ENCODE measurements around the gene BFSP2.

The BFSP2 gene

GRCh38 chr3:133379926-133380325 is 19.9 kb upstream of the BFSP2 start:
- H3K4me1 Mint-ChIP-seq, result peaks cover 23% of the 10 kb centered on the region
- H3K27me3 Mint-ChIP-seq (ENCODE audit: low read depth, poor library complexity), result no peaks in the 10 kb centered on the region
- no peaks in the 10 kb centered on the region for H3K36me3 Mint-ChIP-seq (ENCODE audit: low read depth)
- no peak overlapping the region for H3K27ac Mint-ChIP-seq
- no peak overlapping the region for H3K4me3 Mint-ChIP-seq
- H3K9me3 Mint-ChIP-seq, result no peaks in the 10 kb centered on the region
- DNase-seq, result no peak
- no peak for TF ChIP-seq CTCF (IDR thresholded peaks at IDR 0.05)

- DNase-seq, result no peak
- no peak for TF ChIP-seq CTCF (IDR thresholded peaks at IDR 0.05)
- Mint-ChIP-seq H3K36me3 (ENCODE audit: low read depth) (no peaks in the 10 kb centered on the region), H3K27ac (no peak overlapping the region), H3K4me3 (no peak overlapping the region), H3K4me1 (peaks cover 23% of the 10 kb centered on the region), H3K27me3 (ENCODE audit: low read depth, poor library complexity) (no peaks in the 10 kb centered on the region), H3K9me3 (no peaks in the 10 kb centered on the region)
These were observed 19.2 kb upstream of the BFSP2 start for GRCh38 chr3:133380481-133381225.

DNA sequence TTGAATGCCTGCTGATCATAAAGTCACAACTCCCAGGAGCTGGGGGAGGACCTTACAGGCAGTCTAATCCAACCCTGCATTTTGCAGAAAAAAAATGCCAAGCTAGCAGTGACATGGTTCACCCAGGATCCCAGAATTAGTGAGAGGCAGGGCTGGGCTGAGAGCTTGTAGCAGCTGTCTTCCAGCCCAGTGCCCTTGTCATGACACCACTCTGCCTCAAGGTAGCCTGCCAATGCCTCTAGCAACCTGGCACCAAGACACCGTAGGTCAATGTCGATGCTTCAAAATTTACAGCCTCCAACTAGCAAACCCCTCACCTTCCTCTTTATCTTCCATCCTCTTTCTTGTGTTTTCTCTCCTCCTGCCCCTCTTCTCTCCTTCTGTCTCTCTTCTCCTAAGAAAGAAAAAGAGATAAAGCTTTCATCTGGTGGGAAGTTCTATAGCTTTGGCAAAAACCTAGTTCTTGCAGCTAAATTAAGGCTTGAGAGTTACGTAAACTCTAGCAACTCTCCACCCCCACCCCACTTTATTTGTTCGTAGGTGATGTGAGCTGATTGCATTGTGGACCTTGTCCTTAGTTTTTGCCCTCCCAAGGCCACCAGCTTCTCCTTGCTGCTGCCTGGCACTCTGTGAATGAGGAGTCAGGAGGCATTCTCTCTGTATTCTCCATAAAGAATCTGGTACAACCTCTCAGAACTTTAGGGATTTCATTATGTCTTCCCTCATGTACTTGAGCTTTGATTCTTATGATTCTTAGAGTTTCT is 18.3 kb upstream of the BFSP2 start:
- no peak overlapping the region for H3K27ac Mint-ChIP-seq
- no peak for TF ChIP-seq CTCF (IDR thresholded peaks at IDR 0.05)
- no peaks in the 10 kb centered on the region for H3K9me3 Mint-ChIP-seq
- DNase-seq, result no peak
- H3K27me3 Mint-ChIP-seq (ENCODE audit: low read depth, poor library complexity), result no peaks in the 10 kb centered on the region
- peaks cover 21% of the 10 kb centered on the region for H3K4me1 Mint-ChIP-seq
- H3K36me3 Mint-ChIP-seq (ENCODE audit: low read depth), result no peaks in the 10 kb centered on the region
- no peak overlapping the region for H3K4me3 Mint-ChIP-seq

DNA sequence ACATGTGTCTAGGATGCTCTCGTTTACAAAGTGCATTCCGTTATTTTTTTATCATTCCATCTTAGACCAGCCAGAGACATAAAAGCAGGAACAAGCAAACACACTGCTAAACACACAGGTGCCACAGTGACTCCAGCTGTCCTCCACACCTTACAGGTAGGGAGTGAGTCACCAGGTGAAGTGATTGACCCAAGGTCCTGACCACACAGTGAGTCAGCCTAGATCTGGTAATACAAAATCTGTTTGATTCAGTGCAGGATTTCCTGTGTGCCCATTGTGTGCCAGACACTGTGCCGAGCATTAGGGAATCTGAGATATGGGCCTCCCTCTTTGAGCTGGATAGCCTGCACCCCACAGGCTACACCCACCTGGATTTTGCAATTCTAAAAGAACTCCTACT is 16.7 kb upstream of the BFSP2 start:
- Mint-ChIP-seq H3K36me3 (ENCODE audit: low read depth) (no peaks in the 10 kb centered on the region), H3K9me3 (no peaks in the 10 kb centered on the region), H3K27me3 (ENCODE audit: low read depth, poor library complexity) (no peaks in the 10 kb centered on the region), H3K4me3 (no peak overlapping the region), H3K4me1 (peaks cover 22% of the 10 kb centered on the region), H3K27ac (no peak overlapping the region)
- DNase-seq, result no peak
- no peak for TF ChIP-seq CTCF (IDR thresholded peaks at IDR 0.05)

DNA sequence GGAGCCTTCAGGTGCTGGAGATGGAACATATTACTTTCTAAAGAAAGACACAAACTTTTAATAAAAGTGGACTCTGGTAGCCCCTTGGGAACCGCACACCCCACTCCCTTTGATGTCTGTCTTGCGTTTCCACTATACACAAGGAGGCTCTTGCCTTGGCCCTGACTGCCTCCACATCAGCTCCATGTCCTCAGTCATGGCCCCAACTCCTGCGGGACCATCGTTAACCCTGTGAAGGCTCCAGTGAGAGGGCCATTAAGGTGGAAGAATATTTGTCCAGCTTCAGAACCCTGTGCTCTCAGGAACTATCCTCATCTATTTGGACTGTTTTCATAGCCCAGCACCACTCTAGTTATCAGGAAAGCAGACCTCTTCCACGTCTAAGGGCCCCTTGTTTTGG is 16.1 kb upstream of the BFSP2 start:
- TF ChIP-seq CTCF (IDR thresholded peaks at IDR 0.05), result no peak
- Mint-ChIP-seq H3K27ac (no peak overlapping the region), H3K4me3 (no peak overlapping the region), H3K4me1 (peaks cover 23% of the 10 kb centered on the region), H3K9me3 (no peaks in the 10 kb centered on the region), H3K36me3 (ENCODE audit: low read depth) (no peaks in the 10 kb centered on the region), H3K27me3 (ENCODE audit: low read depth, poor library complexity) (no peaks in the 10 kb centered on the region)
- DNase-seq, result no peak

All from nephron progenitor cell (in vitro differentiated cells).